ENCODE measurements around the gene GLP1R. TPM values are rescaled to one million over a fixed set of nuclear protein-coding genes. Genes with fewer than 3 reads are reported as not detected.

Gene GLP1R
- total RNA-seq, 1 donor from 2014 or later: not detected

DNA sequence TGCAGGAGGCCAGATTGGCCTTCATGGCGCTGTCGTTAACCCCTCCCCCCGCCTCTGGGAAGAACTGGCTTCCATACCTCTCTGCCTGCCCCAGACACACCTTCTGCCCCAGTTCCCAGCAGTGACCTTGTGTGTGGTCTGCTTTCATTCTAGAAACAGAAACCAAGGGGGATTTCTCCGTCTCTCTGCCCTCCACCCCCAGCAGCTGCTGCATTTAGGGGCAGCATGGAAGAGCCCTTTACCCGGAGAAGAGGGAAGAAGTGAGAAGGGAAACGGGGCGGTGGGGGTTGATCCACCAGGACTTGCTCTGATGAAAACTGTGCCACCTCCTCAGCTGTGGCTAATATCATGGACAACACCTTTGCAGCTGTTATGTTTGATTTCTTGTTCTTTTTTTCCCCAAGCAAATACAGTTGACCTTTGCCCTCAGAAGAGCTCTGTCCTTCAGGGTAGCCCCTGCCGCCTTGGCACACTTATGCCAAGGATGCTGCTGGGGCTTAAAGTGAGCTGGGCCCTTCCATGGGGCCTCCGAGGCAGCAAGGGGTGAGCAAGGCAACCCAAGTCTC is 6.1 kb downstream of the GLP1R start:
- no peak for ATAC-seq (ENCODE audit: low read depth)
- Mint-ChIP-seq H3K27me3 (peaks cover 41% of the 10 kb centered on the region), H3K36me3 (ENCODE audit: low read depth) (no peaks in the 10 kb centered on the region), H3K4me1 (no peaks in the 10 kb centered on the region), H3K9me3 (no peaks in the 10 kb centered on the region), H3K27ac (no peak overlapping the region), H3K4me3 (no peak overlapping the region)
- POLR2A ChIA-PET: interaction anchor here (1.0 kb wide), 1 partner anchor 124 kb away, joined by 3 read pairs; no protein-coding TSS in a partner anchor
- intact Hi-C loops (cut with micrococcal nuclease): no loop called here
- TF ChIP-seq, protein P1, sequence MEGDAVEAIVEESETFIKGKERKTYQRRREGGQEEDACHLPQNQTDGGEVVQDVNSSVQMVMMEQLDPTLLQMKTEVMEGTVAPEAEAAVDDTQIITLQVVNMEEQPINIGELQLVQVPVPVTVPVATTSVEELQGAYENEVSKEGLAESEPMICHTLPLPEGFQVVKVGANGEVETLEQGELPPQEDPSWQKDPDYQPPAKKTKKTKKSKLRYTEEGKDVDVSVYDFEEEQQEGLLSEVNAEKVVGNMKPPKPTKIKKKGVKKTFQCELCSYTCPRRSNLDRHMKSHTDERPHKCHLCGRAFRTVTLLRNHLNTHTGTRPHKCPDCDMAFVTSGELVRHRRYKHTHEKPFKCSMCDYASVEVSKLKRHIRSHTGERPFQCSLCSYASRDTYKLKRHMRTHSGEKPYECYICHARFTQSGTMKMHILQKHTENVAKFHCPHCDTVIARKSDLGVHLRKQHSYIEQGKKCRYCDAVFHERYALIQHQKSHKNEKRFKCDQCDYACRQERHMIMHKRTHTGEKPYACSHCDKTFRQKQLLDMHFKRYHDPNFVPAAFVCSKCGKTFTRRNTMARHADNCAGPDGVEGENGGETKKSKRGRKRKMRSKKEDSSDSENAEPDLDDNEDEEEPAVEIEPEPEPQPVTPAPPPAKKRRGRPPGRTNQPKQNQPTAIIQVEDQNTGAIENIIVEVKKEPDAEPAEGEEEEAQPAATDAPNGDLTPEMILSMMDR (IDR thresholded peaks at IDR 0.05): no peak
- no peak for DNase-seq
- CTCF ChIA-PET: no interaction called here

DNA sequence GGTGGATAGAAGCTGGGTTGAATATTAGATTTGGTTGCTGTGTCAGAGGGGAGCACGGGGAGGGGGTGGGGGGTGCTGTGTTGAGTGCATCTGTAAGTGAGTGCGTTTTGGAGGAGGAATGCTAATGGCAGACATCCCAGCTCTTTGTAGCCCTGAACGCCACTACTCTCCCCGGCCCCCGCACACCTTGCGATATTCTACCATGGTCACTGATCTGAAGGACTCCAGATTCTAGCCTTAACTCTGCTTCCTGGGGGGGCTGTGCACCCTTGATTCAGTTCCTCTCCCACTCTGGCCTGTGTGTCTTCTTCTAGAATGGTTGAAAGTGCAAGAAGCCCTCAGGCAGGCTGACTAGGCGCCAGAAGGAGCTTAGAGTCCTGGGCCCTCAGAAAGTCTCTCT is 7.1 kb downstream of the GLP1R start:
- ChIA-PET POLR2A (no interaction called here), CTCF (no interaction called here)
- ATAC-seq (ENCODE audit: low read depth) (no peak), DNase-seq (no peak)
- TF ChIP-seq, protein P1 (IDR thresholded peaks at IDR 0.05): no peak
- Mint-ChIP-seq H3K9me3 (no peaks in the 10 kb centered on the region), H3K27me3 (peaks cover 36% of the 10 kb centered on the region), H3K27ac (no peak overlapping the region), H3K4me3 (no peak overlapping the region), H3K4me1 (no peaks in the 10 kb centered on the region), H3K36me3 (ENCODE audit: low read depth) (no peaks in the 10 kb centered on the region)
- intact Hi-C loops (cut with micrococcal nuclease): no loop called here

DNA sequence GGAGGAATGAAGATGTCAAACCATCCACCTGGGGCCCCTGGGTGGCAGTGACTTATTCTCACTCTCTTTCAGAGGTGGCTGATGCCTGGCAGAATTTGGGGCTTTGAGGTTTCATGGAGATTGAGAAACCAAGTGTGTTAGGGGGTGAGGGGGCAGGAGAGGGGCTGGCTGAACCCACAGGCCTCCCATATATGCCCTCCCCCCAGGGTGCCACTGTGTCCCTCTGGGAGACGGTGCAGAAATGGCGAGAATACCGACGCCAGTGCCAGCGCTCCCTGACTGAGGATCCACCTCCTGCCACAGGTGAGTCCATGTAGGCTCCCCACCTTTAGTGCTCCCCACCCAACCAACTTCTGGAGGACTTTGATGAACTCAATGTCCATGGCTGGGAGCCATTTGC is 7.6 kb downstream of the GLP1R start:
- Mint-ChIP-seq H3K27ac (no peak overlapping the region), H3K9me3 (no peaks in the 10 kb centered on the region), H3K4me1 (no peaks in the 10 kb centered on the region), H3K36me3 (ENCODE audit: low read depth) (no peaks in the 10 kb centered on the region), H3K27me3 (peaks cover 33% of the 10 kb centered on the region), H3K4me3 (no peak overlapping the region)
- ChIA-PET POLR2A (no interaction called here), CTCF (no interaction called here)
- intact Hi-C loops (cut with micrococcal nuclease): no loop called here
- ATAC-seq (ENCODE audit: low read depth) (no peak), DNase-seq (no peak)
- TF ChIP-seq, protein P1 (IDR thresholded peaks at IDR 0.05): no peak

DNA sequence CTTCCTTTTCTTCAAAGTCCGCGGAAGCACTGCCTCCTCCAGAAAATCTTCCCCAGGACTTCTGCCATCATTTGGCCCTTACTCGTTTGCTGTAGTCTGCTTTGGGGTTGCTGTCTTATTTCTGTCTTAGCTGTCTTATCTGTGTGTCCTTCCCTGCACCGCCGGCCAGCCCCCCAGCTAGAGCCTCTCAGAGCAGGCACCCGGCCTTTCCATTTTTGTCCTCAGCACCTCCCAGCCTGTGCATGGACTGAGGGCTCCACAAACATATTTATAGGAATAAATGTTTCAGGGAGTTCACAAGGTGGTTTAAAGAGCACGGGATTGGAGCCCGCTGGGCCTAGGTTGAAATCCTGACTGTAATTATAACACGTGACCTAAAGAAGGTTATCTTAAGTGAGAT is 8.1 kb downstream of the GLP1R start:
- ChIA-PET CTCF (no interaction called here), POLR2A (no interaction called here)
- DNase-seq (no peak), ATAC-seq (ENCODE audit: low read depth) (no peak)
- H3K36me3 Mint-ChIP-seq (ENCODE audit: low read depth): no peaks in the 10 kb centered on the region
- no peaks in the 10 kb centered on the region for H3K4me1 Mint-ChIP-seq
- intact Hi-C loops (cut with micrococcal nuclease): no loop called here
- H3K9me3 Mint-ChIP-seq: no peaks in the 10 kb centered on the region
- TF ChIP-seq, protein P1 (IDR thresholded peaks at IDR 0.05): no peak
- no peak overlapping the region for H3K4me3 Mint-ChIP-seq
- H3K27ac Mint-ChIP-seq: no peak overlapping the region
- H3K27me3 Mint-ChIP-seq: peaks cover 30% of the 10 kb centered on the region

DNA sequence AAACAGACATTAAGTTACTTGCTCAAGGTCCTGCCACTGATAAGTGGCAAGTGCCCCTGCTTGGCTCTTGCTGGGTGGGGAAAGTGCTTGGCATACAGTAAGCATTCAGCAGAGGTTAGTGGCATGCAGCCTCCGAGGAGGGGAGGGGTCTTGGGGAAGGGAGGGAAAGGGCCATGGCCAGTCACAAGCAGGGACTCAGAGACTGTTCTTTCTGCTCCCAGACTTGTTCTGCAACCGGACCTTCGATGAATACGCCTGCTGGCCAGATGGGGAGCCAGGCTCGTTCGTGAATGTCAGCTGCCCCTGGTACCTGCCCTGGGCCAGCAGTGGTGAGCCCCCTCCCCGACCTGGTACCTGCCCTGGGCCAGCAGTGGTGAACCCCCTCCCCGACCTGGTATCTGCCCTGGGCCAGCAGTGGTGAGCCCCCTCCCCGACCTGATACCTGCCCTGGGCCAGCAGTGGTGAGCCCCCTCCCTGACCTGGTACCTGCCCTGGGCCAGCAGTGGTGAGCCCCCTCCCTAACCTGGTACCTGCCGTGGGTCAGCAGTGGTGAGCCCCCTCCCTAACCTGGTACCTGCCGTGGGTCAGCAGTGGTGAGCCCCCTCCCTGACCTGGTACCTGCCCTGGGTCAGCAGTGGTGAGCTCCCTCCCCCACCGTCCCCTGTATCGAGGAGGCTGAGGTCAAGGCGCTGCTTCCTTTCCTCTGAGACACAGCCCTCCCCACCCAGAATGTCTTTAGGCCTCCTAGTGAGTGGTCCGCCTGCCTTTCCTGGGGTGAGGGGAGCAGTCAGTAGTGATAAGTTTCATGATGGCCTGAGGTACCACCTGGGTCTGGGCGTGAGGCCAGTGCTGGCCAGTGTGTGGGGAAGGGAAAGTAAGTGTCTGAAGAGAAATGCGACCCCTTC is 8.9 kb downstream of the GLP1R start:
- no peaks in the 10 kb centered on the region for H3K9me3 Mint-ChIP-seq
- TF ChIP-seq, protein P1 (IDR thresholded peaks at IDR 0.05): no peak
- no peak overlapping the region for H3K27ac Mint-ChIP-seq
- no peaks in the 10 kb centered on the region for H3K4me1 Mint-ChIP-seq
- no peak overlapping the region for H3K4me3 Mint-ChIP-seq
- no peaks in the 10 kb centered on the region for H3K36me3 Mint-ChIP-seq (ENCODE audit: low read depth)
- ChIA-PET POLR2A (no interaction called here), CTCF (no interaction called here)
- DNase-seq (no peak), ATAC-seq (ENCODE audit: low read depth) (no peak)
- peaks cover 27% of the 10 kb centered on the region for H3K27me3 Mint-ChIP-seq
- intact Hi-C loops (cut with micrococcal nuclease): no loop called here
